ENCODE measurements around the gene TPK1.

Gene TPK1

GRCh38 chr7:144717720-144718119, 118.1 kb downstream of the TPK1 start:
- no peak for DNase-seq

- no peak for DNase-seq
Measured at GRCh38 chr7:144713850-144714249, 122.0 kb downstream of the TPK1 start.

- DNase-seq, result no peak
Measured at GRCh38 chr7:144710791-144711190, 125.1 kb downstream of the TPK1 start.

DNA sequence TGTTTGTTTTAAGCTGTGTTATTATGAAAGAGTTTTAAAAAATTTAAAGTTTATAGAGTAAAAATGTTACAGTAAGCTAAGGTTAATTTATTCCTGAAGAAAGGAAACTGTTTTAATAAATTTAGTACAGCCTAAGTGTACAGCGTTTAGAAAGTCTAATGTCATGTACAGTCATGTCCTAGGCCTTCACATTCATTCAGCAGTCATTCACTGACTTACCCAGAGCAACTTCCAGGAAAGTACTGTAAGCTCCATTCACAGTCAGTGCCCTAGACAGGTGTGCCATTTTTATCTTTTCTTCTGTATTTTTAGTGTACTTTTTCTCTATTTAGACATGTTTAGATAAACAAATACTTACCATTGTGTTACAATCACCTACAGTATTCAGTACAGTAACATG, 126.8 kb downstream of the TPK1 start:
- no peak for DNase-seq

GRCh38 chr7:144691240-144691639, 144.6 kb downstream of the TPK1 start:
- no peak for DNase-seq

- DNase-seq, result no peak
Measured at GRCh38 chr7:144682581-144683280, 153.1 kb downstream of the TPK1 start.

GRCh38 chr7:144676492-144676891, 159.4 kb downstream of the TPK1 start:
- DNase-seq, result no peak

GRCh38 chr7:144674550-144674949, 161.3 kb downstream of the TPK1 start:
- no peak for DNase-seq

DNA sequence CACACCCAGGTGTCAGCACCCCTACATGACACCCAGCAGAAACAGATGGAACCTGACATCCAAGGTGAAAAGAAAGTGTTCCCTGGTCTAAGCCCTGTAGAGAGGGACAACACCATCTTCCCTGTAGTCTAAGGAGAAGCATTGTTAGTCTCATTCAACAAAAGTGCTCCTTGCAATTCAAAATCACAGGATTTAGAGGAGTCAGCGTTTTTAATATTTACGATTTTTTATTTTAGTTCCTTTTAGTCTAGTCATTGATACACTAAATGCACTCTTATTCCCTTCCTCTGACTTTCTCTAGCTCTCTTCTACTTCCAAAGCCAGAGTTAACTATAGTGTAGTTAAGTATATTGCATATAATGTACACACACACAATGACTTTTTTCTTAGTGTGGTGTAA, 163.0 kb downstream of the TPK1 start:
- no peak for DNase-seq

GRCh38 chr7:144671429-144671828, 164.4 kb downstream of the TPK1 start:
- DNase-seq, result no peak

DNA sequence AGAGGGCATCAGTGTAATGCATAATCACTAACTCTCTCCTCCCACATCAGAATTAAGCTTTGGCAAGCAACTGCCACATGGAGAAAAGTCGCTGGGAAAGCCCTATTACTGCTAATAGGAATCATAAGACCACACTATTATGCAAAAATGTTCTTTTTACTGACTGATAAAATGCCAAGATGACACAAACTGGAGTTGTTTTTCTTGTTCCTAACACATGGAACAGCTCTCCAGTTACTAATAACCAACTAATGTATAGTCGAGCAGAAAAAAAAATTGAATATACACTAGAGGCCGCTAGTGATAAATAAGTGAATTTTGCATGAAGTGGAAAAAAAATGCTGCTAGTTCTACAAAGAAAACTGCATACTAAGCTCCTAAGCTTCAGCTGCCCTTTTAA, 165.6 kb downstream of the TPK1 start:
- no peak for DNase-seq

- no peak for DNase-seq
Measured at GRCh38 chr7:144668503-144668902, 167.3 kb downstream of the TPK1 start.

DNA sequence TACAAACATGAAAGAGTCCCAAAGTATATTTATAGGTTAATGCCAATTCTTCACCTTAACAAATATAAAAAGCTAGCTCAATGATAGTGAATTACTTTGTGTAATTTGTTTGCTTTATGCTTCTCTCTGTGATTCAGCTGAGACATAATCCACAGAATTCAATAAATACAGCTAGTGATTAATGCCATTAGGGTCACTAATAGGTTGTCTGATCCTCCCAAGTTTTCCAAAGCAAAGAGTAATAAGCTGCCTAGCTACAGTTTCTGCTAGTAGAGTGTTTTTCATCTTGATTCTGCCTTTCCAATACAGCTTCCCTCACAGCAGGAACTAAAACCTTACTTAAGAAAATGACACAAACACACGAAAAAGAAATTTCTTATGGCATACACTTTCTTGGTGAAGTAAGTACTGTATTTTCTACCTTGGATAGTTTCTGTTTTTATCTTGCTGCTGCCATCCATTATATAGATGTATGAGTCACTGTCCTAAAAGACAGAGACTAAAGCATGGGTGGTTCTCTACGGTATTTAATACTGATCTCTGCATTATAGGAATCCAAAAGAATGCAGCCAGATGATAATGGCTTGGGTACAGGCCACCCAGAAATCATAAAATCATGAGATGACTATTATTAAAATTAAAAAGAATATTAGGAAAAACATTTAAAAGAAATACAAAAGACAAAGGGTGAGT, 170.0 kb downstream of the TPK1 start:
- no peak for DNase-seq

- DNase-seq, result no peak
Measured at GRCh38 chr7:144659211-144659610, 176.6 kb downstream of the TPK1 start.

DNA sequence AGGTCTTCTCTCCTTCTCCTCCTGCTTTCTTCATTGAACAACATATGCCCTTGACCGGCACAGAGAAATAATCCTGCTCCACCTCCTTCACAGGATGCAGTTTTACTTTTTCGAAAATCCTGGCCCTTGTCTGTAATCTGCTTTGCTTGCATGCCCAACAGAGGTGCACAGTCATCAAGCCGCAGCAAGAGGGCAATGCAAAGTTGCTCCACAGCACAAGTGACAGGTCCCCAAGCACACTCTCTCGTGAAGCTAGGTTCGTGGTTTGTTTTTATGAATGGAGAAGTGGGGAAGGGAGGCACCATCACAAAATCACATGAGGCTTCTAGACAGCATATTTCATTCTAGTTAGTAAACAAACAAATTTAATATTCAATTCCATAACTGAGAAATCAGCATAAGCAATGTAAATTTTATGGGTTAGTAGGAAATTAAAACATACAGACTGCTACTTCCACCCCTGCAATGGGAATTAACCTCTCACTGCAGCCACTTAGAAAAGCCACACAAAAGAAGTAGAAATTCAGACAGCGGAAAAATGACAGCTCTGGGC, 178.8 kb downstream of the TPK1 start:
- DNase-seq, result no peak

- DNase-seq, result no peak
Measured at GRCh38 chr7:144653449-144653848, 182.4 kb downstream of the TPK1 start.

DNA sequence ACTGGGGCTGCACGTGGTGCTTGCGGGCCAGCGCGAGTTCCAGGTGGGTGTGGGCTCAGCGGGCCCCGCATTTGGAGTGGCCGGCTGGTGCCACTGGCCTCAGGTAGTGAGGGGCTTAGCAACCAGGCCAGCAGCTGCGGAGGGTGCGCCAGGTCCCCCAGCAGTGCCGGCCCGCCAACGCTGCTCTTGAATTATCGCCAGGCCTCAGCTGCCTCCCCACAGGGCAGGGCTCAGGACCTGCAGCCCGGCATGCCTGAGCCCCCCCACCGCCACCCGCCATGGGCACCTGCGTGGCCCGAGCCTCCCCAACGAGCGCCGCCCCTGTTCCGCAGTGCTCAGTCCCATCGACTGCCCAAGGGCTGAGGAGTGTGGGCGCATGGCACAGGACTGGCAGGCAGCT, 185.4 kb downstream of the TPK1 start:
- DNase-seq, result no peak

GRCh38 chr7:144649120-144649519, 186.7 kb downstream of the TPK1 start:
- DNase-seq, result no peak

- no peak for DNase-seq
Measured at GRCh38 chr7:144641389-144642044, 194.3 kb downstream of the TPK1 start.

DNA sequence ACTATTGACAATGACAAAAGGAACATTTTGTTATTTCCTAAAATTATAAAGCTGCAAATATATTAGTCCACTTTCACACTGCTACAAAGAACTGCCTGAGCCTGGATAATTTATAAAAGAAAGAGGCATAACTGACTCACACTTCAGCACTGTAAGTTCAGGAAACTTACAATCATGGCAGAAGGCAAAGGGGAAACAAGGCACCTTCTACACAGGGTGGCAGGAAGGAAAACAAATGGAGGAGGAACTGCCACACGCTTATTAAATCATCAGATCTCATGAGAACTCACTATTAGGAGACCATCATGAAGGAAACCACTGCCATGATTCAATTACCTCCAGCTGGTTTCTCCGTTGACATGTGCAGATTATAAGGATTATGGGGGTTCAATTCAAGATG, 203.1 kb downstream of the TPK1 start:
- DNase-seq, result no peak

DNA sequence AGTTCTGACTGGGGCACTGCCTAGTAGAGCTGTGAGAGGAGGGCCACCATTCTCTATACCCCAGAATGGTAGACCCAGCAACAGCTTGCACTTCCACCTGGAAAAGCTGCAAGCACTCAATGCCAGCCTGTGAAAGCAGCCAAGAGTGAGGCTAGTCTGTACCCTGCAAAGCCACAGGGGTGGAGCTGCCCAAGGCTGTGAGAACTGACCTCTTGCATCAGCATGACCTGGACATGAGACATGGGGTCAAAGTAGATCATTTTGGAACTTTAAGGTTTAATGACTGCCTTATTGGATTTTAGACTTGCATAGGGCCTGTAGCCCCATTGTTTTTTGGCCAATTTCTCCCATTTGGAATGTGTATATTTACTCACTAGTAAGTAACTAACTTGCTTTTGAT, 206.3 kb downstream of the TPK1 start:
- no peak for DNase-seq

DNA sequence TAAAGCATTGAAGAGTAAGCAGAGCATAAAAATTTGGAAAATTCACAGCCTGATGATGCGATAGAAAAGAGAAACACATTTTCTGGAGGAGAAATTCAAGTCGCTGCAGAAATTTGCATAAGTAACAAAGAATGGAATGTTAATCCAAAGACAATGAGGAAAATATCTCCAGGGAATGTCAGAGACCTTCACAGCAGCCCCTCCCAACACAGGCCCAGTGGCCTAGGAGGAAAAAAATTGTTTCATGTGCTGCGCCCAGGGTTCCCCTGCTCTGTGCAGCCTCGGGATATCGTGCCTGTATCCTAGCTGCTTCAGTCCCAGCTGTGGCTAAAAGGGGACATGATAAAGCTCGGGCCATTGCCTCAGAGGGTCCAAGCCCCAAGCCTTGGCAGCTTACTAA, 206.8 kb downstream of the TPK1 start:
- DNase-seq, result no peak

GRCh38 chr7:144628176-144628575, 207.7 kb downstream of the TPK1 start:
- DNase-seq, result no peak

DNA sequence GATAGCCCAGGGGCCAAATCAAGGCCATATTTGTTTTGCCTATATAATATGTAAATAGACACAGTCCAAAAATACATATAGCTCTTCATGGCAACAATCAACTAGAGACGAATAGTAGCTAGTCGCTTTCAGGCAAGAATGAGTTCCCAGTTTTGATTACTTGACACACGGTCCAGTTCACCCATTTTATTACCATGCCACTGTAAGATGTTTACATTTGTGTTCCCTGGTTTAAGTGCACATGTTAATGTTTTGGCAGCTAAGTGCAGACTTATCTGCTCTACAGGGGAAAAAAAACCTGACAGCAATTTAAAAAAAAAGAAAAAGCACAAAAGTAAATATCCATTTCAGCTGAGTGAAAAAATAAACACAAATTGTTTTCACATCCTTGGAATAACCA, 213.1 kb downstream of the TPK1 start:
- DNase-seq, result no peak

All from NCI-H2081 treated with DMSO at 0.1 percent for 48 hours (cell line).